Endothelial cell of umbilical vein (primary cell): ENCODE results near the gene MAGI1. TPM values are rescaled to one million over a fixed set of nuclear protein-coding genes. Genes with fewer than 3 reads are reported as not detected.
A peak's percentile ranks its signal among the peaks of the same experiment; 100 is the strongest.

Experiments used
- BruUV-seq: library from RNA; stranded (reverse); fragments of 400-500 nt; replicated peaks from 2 replicates; lab custom pipeline; 2021; lab: Mats Ljungman, UMichigan
- CTCF ChIA-PET: fragments of 300-600, 350-600 bp; sonication (Branson Sonifier 250); formaldehyde crosslinking; loops from one replicate; lab custom pipeline; 2021; ENCODE audit warnings: antibody characterized with exemption, inconsistent platforms; lab: Charles Lee
- POLR2A ChIA-PET: fragments of 300-600, 350-600 bp; sonication (Branson Sonifier 250); formaldehyde crosslinking; loops from one replicate; lab custom pipeline; 2021; ENCODE audit warnings: antibody characterized with exemption, inconsistent platforms; lab: Charles Lee
- DNase-seq: peaks from one replicate; pipeline ENCODE4 v3.0.0-alpha.2; 2011; ENCODE audit warnings: low read depth, low spot score
- FAIRE-seq: peaks from 2 replicates; lab custom pipeline; 2011; peaks lifted over from hg19 to GRCh38; lab: Jason Lieb, UNC
- H2AFZ ChIP-seq: 2 replicates; pipeline ENCODE4 v1.6.0; 2012; ENCODE audit warnings: low read depth, low read length, control low read depth, inconsistent platforms
- H3K27ac ChIP-seq: 2 replicates; pipeline ENCODE4 v1.5.1; 2011; ENCODE audit warnings: low read depth, mild to moderate bottlenecking, control low read depth, low read length, moderate library complexity; ENCODE audit not compliant: insufficient read depth
- H3K27me3 ChIP-seq, 2 experiments: 2 replicates each; pipeline versions ENCODE4 v1.6.0 to v1.6.1; 2011; ENCODE audit warnings: low read length in 2 of 2, mixed read lengths in 1 of 2; ENCODE audit not compliant: control insufficient read depth in 2 of 2, insufficient read depth in 2 of 2
- H3K36me3 ChIP-seq, 2 experiments: 2 replicates in 1 of 2; 3 replicates in 1 of 2; pipeline ENCODE4 v1.5.1; 2011; ENCODE audit warnings: low read length in 2 of 2, mild to moderate bottlenecking in 1 of 2, moderate library complexity in 1 of 2; ENCODE audit not compliant: control insufficient read depth in 2 of 2, insufficient read depth in 2 of 2; ENCODE audit errors: extremely low read depth in 1 of 2
- H3K4me1 ChIP-seq: 3 replicates; pipeline ENCODE4 v1.5.1; 2011; ENCODE audit warnings: mild to moderate bottlenecking, low read length; ENCODE audit not compliant: control insufficient read depth, insufficient read depth; ENCODE audit errors: extremely low read depth
- H3K4me2 ChIP-seq: 2 replicates; pipeline ENCODE4 v1.6.1; 2011; ENCODE audit warnings: low read length, control low read depth, mixed read lengths; ENCODE audit not compliant: insufficient read depth
- H3K4me3 ChIP-seq, 3 experiments: fragments of 200-600 bp in 1 of 3; sonication (generic), shearing (Covaris generic) in 1 of 3; replicated peaks in 1 of 3; 2 replicates each; pipeline ENCODE4 v1.5.1; 2011 to 2016; ENCODE audit warnings: control low read depth in 3 of 3, low read length in 3 of 3, mild to moderate bottlenecking in 2 of 3, inconsistent platforms in 1 of 3, low read depth in 1 of 3, moderate library complexity in 1 of 3; ENCODE audit not compliant: insufficient read depth in 1 of 3
- H3K79me2 ChIP-seq: 2 replicates; pipeline ENCODE4 v1.6.0; 2012; ENCODE audit warnings: low read length, inconsistent platforms; ENCODE audit not compliant: control insufficient read depth, insufficient read depth
- H3K9ac ChIP-seq: replicated peaks from 2 replicates; pipeline ENCODE3; 2011; ENCODE audit warnings: low read length, control low read depth; ENCODE audit not compliant: insufficient read depth; ENCODE audit errors: extremely low read depth
- H3K9me1 ChIP-seq: replicated peaks from 3 replicates; pipeline ENCODE4 v1.6.0; 2011; ENCODE audit warnings: mild to moderate bottlenecking, low read length; ENCODE audit not compliant: control insufficient read depth, insufficient read depth; ENCODE audit errors: extremely low read depth
- H3K9me3 ChIP-seq: replicated peaks from 2 replicates; pipeline ENCODE4 v1.5.1; 2012; ENCODE audit warnings: low read length, inconsistent platforms; ENCODE audit not compliant: control insufficient read depth, insufficient read depth
- H4K20me1 ChIP-seq: replicated peaks from 2 replicates; pipeline ENCODE3; 2011; ENCODE audit warnings: mild to moderate bottlenecking, low read length; ENCODE audit not compliant: control insufficient read depth, insufficient read depth; ENCODE audit errors: extremely low read depth
- EZH2 ChIP-seq: IDR thresholded peaks from 2 replicates; pipeline ENCODE4 v1.6.1; 2012; ENCODE audit warnings: borderline replicate concordance, low read depth, mild to moderate bottlenecking, moderate library complexity, low read length, inconsistent platforms; ENCODE audit not compliant: severe bottlenecking
- FOS ChIP-seq: IDR thresholded peaks from 2 replicates; pipeline ENCODE4 v1.6.1; 2011; ENCODE audit warnings: mild to moderate bottlenecking, low read length, moderate library complexity, borderline replicate concordance; ENCODE audit not compliant: insufficient read depth
- GATA2 ChIP-seq: IDR thresholded peaks from 2 replicates; pipeline ENCODE4 v1.7.0; 2011; ENCODE audit warnings: low read depth, mild to moderate bottlenecking, moderate library complexity, mixed read lengths, low read length; ENCODE audit not compliant: insufficient read length, insufficient read depth
- JUN ChIP-seq: IDR thresholded peaks from 2 replicates; pipeline ENCODE4 v1.6.1; 2011; ENCODE audit warnings: borderline replicate concordance, low read depth; ENCODE audit not compliant: insufficient read length, insufficient read depth
- MYC ChIP-seq: IDR thresholded peaks from one replicate; pipeline ENCODE4 v1.6.1; 2011; ENCODE audit warnings: mild to moderate bottlenecking, low read depth, low read length
- POLR2A ChIP-seq: IDR thresholded peaks from 2 replicates; pipeline ENCODE4 v1.6.1; 2012; ENCODE audit warnings: low read depth, mild to moderate bottlenecking, control low read depth, low read length
- POLR2AphosphoS5 ChIP-seq: IDR thresholded peaks from 2 replicates; pipeline ENCODE4 v1.6.1; 2012; ENCODE audit warnings: low read depth, mild to moderate bottlenecking, control low read depth, low read length, moderate library complexity; ENCODE audit not compliant: insufficient read depth
- dilution Hi-C: fragments of 300-500 bp; cut with MboI; formaldehyde crosslinking; loops from one replicate; pipeline ENCODE4 v1.15.0; 2019; ENCODE audit warnings: low sequenced_read_pairs; ENCODE audit not compliant: extremely low pct_ligation_motif_present
- intact Hi-C: fragments of 100-400 bp; cut with micrococcal nuclease; formaldehyde crosslinking; loops from one replicate; pipeline ENCODE4 v1.10.0; 2022
- polyA plus RNA-seq, 4 experiments: library from polyadenylated mRNA; depleted of rRNA in 3 of 4; stranded (reverse) in 3 of 4; unstranded in 1 of 4; fragments of >200 nt; gene quantifications; 2 replicates each; pipeline versions ENCODE4 v1.2.1 to v1.2.3, GENCODE V29; 2011 to 2012; ENCODE audit warnings: missing spikeins in 1 of 4
- total RNA-seq: library from RNA; stranded (reverse); gene quantifications from 2 replicates; pipeline ENCODE4 v1.2.3, GENCODE V29; 2021
- TF ChIP-seq, protein P1 (sequence below): IDR thresholded peaks from 2 replicates; pipeline ENCODE4 v1.6.1; 2011; ENCODE audit not compliant: insufficient read depth, insufficient read length
- TF ChIP-seq, protein P2 (sequence below), 2 donors: IDR thresholded peaks; 1 replicate in 1 of 2; 2 replicates in 1 of 2; pipeline ENCODE4 v1.5.1; 2011; ENCODE audit warnings: low read length in 2 of 2, mild to moderate bottlenecking in 2 of 2, moderate library complexity in 2 of 2, control low read depth in 1 of 2, inconsistent platforms in 1 of 2, low read depth in 1 of 2; ENCODE audit not compliant: insufficient read depth in 1 of 2; ENCODE audit errors: extremely low read depth in 1 of 2

The MAGI1 gene
- total and polyA plus RNA-seq, 2 donors (not counting 3 experiments of a cell fraction or from before 2014, with no cell fraction given) = 10.1 to 47.9 TPM

DNA sequence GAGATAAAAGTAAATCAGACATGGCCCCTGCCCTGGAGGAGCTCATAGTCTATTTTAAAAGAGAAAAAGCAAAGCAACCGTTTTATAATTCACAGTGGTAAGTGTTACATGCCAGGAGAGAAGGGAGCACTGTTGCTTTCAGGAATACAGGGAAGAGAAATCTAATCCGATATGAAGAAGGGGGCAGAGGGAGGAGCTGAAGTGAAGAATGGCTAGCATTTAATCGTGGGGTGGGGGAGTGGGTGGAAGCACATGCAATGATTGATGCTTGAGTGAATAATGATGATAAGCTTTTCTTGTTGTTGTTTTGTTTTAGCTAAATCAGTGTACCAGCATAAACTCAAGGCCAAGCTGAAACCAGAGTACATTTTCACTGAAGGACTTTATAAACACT lies 629.5 kb downstream of the MAGI1 start:
- no peak overlapping the region for H3K4me2 ChIP-seq
- H3K36me3 ChIP-seq = no peaks in the 10 kb centered on the region
- intact Hi-C loops = no loop called here
- no peak for TF ChIP-seq GATA2
- TF ChIP-seq, protein P1, sequence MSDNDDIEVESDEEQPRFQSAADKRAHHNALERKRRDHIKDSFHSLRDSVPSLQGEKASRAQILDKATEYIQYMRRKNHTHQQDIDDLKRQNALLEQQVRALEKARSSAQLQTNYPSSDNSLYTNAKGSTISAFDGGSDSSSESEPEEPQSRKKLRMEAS = no peak
- no peak for TF ChIP-seq EZH2
- TF ChIP-seq POLR2A = no peak
- no peak for TF ChIP-seq JUN
- TF ChIP-seq MYC = no peak
- H4K20me1 ChIP-seq = no peaks in the 10 kb centered on the region
- H3K9me3 ChIP-seq = no peaks in the 10 kb centered on the region
- no peaks in the 10 kb centered on the region for H3K79me2 ChIP-seq
- H2AFZ ChIP-seq = no peak overlapping the region
- H3K27me3 ChIP-seq = no peaks in the 10 kb centered on the region
- FAIRE-seq (no peak), DNase-seq (no peak)
- ChIA-PET POLR2A (no interaction called here), CTCF (interaction anchor here (1.1 to 2.0 kb wide), 5 partner anchors 10 to 876 kb away, joined by 3 to 11 read pairs (median 3); no protein-coding TSS in a partner anchor)
- dilution Hi-C loops = no loop called here
- H3K9ac ChIP-seq = no peak overlapping the region
- H3K4me3 ChIP-seq = no peak overlapping the region
- H3K9me1 ChIP-seq = no peaks in the 10 kb centered on the region
- peak overlapping the region; percentile 84 for H3K27ac ChIP-seq
- H3K4me1 ChIP-seq = peaks cover 28% of the 10 kb centered on the region
- BruUV-seq = no TSS peak

DNA sequence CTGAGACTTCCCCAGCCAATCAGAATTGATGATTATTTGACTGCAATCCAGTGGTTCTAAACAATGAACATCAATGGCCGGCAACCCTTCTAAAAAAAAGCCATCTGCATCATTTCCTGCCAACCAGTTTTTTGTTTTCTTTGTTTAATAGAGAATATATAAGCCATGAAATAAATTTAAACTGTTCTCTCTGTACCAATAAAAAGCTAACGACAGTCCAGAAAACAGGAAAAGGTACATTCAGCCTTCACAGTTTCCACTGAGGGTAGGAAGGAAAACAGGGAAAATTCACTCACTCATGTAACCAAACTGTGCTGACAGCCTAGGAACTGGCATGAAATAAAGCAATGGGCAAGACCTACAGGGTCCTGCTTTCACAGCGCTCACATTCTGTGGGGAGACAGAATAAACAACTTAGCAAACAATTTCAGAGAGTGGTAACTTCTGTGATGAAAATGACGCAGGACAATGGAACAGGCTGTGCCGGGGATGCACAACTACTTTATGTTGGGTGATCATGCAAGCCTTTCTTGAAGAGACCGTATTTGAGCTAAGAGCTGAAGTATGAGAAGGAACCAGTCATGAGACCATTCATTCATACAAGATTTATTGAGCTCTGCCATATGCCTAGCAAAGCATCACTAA lies 630.1 kb downstream of the MAGI1 start:
- H4K20me1 ChIP-seq = no peaks in the 10 kb centered on the region
- H3K4me1 ChIP-seq = peaks cover 28% of the 10 kb centered on the region
- peak; percentile 86 for DNase-seq
- peak; percentile 93 for FAIRE-seq
- TF ChIP-seq GATA2 = no peak
- no peak for TF ChIP-seq EZH2
- TF ChIP-seq FOS = no peak
- TF ChIP-seq MYC = no peak
- TF ChIP-seq, protein P1 = no peak
- TF ChIP-seq POLR2AphosphoS5 = no peak
- TF ChIP-seq, protein P2, sequence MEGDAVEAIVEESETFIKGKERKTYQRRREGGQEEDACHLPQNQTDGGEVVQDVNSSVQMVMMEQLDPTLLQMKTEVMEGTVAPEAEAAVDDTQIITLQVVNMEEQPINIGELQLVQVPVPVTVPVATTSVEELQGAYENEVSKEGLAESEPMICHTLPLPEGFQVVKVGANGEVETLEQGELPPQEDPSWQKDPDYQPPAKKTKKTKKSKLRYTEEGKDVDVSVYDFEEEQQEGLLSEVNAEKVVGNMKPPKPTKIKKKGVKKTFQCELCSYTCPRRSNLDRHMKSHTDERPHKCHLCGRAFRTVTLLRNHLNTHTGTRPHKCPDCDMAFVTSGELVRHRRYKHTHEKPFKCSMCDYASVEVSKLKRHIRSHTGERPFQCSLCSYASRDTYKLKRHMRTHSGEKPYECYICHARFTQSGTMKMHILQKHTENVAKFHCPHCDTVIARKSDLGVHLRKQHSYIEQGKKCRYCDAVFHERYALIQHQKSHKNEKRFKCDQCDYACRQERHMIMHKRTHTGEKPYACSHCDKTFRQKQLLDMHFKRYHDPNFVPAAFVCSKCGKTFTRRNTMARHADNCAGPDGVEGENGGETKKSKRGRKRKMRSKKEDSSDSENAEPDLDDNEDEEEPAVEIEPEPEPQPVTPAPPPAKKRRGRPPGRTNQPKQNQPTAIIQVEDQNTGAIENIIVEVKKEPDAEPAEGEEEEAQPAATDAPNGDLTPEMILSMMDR (IDR thresholded peaks at IDR 0.05; ENCODE audit: extremely low read depth in 1 of 2, insufficient read depth in 1 of 2, low read depth in 1 of 2, low read length in 2 of 2) = no peak
- no peak for TF ChIP-seq POLR2A
- no peak for TF ChIP-seq JUN
- no peaks in the 10 kb centered on the region for H3K27me3 ChIP-seq
- H3K9ac ChIP-seq = no peak overlapping the region
- H3K36me3 ChIP-seq = no peaks in the 10 kb centered on the region
- no peak overlapping the region for H2AFZ ChIP-seq
- H3K79me2 ChIP-seq = no peaks in the 10 kb centered on the region
- CTCF ChIA-PET = interaction anchor here (1.1 to 2.0 kb wide), 5 partner anchors 9 to 875 kb away, joined by 3 to 11 read pairs (median 3); no protein-coding TSS in a partner anchor
- H3K4me2 ChIP-seq = peak overlapping the region; percentile 28
- no peaks in the 10 kb centered on the region for H3K9me1 ChIP-seq
- no peaks in the 10 kb centered on the region for H3K9me3 ChIP-seq
- dilution Hi-C loops (no loop called here), intact Hi-C loops (loop anchor here (1.0 kb wide), 1 partner anchor 9 kb away; no protein-coding TSS in a partner anchor)
- TSS peak; percentile 90 for BruUV-seq
- POLR2A ChIA-PET = no interaction called here
- H3K4me3 ChIP-seq = no peak overlapping the region
- H3K27ac ChIP-seq = peak overlapping the region; percentile 84
